PFSK-1 (cell line): Measurements from ENCODE around the gene N4BP3.

Experiments used
- FOXP2 ChIP-seq: optimal IDR thresholded peaks from 2 replicates; pipeline ENCODE3; 2011; ENCODE audit warnings: borderline replicate concordance, control low read depth, inconsistent platforms; ENCODE audit not compliant: insufficient read depth; ENCODE audit errors: extremely low read length, extremely low read depth
- POLR2AphosphoS5 ChIP-seq: IDR thresholded peaks from 2 replicates; pipeline ENCODE4 v1.6.1; 2012; ENCODE audit warnings: low read depth, mild to moderate bottlenecking, control low read depth, low read length, moderate library complexity
- REST ChIP-seq, 2 experiments: IDR thresholded peaks; 2 replicates each; pipeline versions ENCODE4 v1.6.1 to v1.8.0; 2011 to 2012; ENCODE audit warnings: low read depth in 2 of 2, low read length in 2 of 2, control low read depth in 1 of 2, inconsistent platforms in 1 of 2, mild to moderate bottlenecking in 1 of 2, moderate library complexity in 1 of 2; ENCODE audit not compliant: insufficient read depth in 1 of 2
- SIN3A ChIP-seq: IDR thresholded peaks from 2 replicates; pipeline ENCODE4 v1.6.1; 2012; ENCODE audit warnings: mild to moderate bottlenecking, low read length, moderate library complexity, borderline replicate concordance; ENCODE audit not compliant: insufficient read depth
- TAF1 ChIP-seq: IDR thresholded peaks from 2 replicates; pipeline ENCODE4 v1.6.1; 2012; ENCODE audit warnings: low read length, control low read depth, borderline replicate concordance; ENCODE audit not compliant: insufficient read depth

- no peak for TF ChIP-seq POLR2AphosphoS5
- no peak for TF ChIP-seq TAF1
- TF ChIP-seq REST (IDR thresholded peaks at IDR 0.05; ENCODE audit: insufficient read depth in 1 of 2, low read depth in 2 of 2, low read length in 2 of 2) = no peak
- TF ChIP-seq SIN3A = no peak
- no peak for TF ChIP-seq FOXP2
Measured at GRCh38 chr5:178107756-178108310, 5.5 kb upstream of the N4BP3 start.
